Liver (tissue), 9 donors: ENCODE measurements around the gene MTCH1. TPM values are rescaled to one million over a fixed set of nuclear protein-coding genes. Genes with fewer than 3 reads are reported as not detected.

Experiments
- DNase-seq: peaks from one replicate; pipeline ENCODE4 v3.0.0-alpha.2; 2017; ENCODE audit warnings: low spot score
- H3K27ac ChIP-seq, 2 donors: one replicate each; pipeline ENCODE4 v1.7.0; 2013; ENCODE audit warnings: inconsistent platforms in 2 of 2, low read length in 2 of 2, control low read depth in 1 of 2, low read depth in 1 of 2, mild to moderate bottlenecking in 1 of 2
- H3K27me3 ChIP-seq, 4 donors: one replicate each; pipeline versions ENCODE4 v1.6.1 to v1.7.0; 2013; ENCODE audit warnings: low read length in 3 of 4, inconsistent platforms in 1 of 4, mild to moderate bottlenecking in 1 of 4, moderate library complexity in 1 of 4; ENCODE audit not compliant: control insufficient read depth in 4 of 4, insufficient read depth in 4 of 4
- H3K36me3 ChIP-seq, 4 donors: one replicate each; pipeline versions ENCODE4 v1.6.1 to v1.7.0; 2013; ENCODE audit warnings: low read length in 3 of 4, mild to moderate bottlenecking in 3 of 4, low read depth in 1 of 4, moderate library complexity in 1 of 4; ENCODE audit not compliant: control insufficient read depth in 4 of 4, insufficient read depth in 3 of 4
- H3K4me1 ChIP-seq, 4 donors: one replicate each; pipeline versions ENCODE4 v1.6.1 to v1.7.0; 2013; ENCODE audit warnings: low read length in 3 of 4, mild to moderate bottlenecking in 3 of 4, moderate library complexity in 1 of 4; ENCODE audit not compliant: control insufficient read depth in 4 of 4, insufficient read depth in 4 of 4
- H3K4me3 ChIP-seq, 3 donors: one replicate each; pipeline versions ENCODE4 v1.6.1 to v1.7.0; 2013; ENCODE audit warnings: low read length in 3 of 3, control low read depth in 1 of 3, low read depth in 1 of 3, mild to moderate bottlenecking in 1 of 3
- H3K9ac ChIP-seq, 2 donors: one replicate each; pipeline ENCODE4 v1.7.0; 2013; ENCODE audit warnings: low read length in 2 of 2, mild to moderate bottlenecking in 2 of 2, moderate library complexity in 2 of 2, control low read depth in 1 of 2, low read depth in 1 of 2
- H3K9me3 ChIP-seq, 4 donors: one replicate each; pipeline versions ENCODE4 v1.6.1 to v1.7.0; 2013; ENCODE audit warnings: low read length in 3 of 4; ENCODE audit not compliant: control insufficient read depth in 4 of 4
- ATF3 ChIP-seq: IDR thresholded peaks from 2 replicates; pipeline ENCODE4 v1.6.1; 2016; ENCODE audit warnings: antibody characterized with exemption
- CTCF ChIP-seq: fragments of 150-350 bp; IDR thresholded peaks from 2 replicates; pipeline ENCODE4 v1.5.1; 2017; ENCODE audit warnings: improper control_type of control experiment, low read depth, low read length; ENCODE audit not compliant: missing input control
- EGR1 ChIP-seq, 2 donors: IDR thresholded peaks; 2 replicates each; pipeline ENCODE4 v1.6.1; 2016 to 2018; ENCODE audit warnings: antibody characterized with exemption in 2 of 2, low read depth in 2 of 2
- FOXA1 ChIP-seq: IDR thresholded peaks from 2 replicates; pipeline ENCODE4 v1.6.1; 2016; ENCODE audit warnings: antibody characterized with exemption
- FOXA2 ChIP-seq: IDR thresholded peaks from 2 replicates; pipeline ENCODE4 v1.6.1; 2016; ENCODE audit warnings: antibody characterized with exemption
- GABPA ChIP-seq, 2 donors: IDR thresholded peaks in 1 of 2; conservative IDR thresholded peaks in 1 of 2; 2 replicates each; pipeline ENCODE4 v1.6.1; 2016; ENCODE audit warnings: antibody characterized with exemption in 2 of 2, mild to moderate bottlenecking in 1 of 2, moderate library complexity in 1 of 2
- HNF4A ChIP-seq, 2 donors: conservative IDR thresholded peaks; 2 replicates each; pipeline ENCODE4 v1.6.1; 2016; ENCODE audit warnings: antibody characterized with exemption in 2 of 2, mild to moderate bottlenecking in 2 of 2
- HNF4G ChIP-seq: IDR thresholded peaks from 2 replicates; pipeline ENCODE4 v1.6.1; 2016; ENCODE audit warnings: antibody characterized with exemption
- JUND ChIP-seq, 2 donors: IDR thresholded peaks; 2 replicates each; pipeline ENCODE4 v1.6.1; 2016; ENCODE audit warnings: antibody characterized with exemption in 2 of 2
- MAX ChIP-seq: IDR thresholded peaks from 2 replicates; pipeline ENCODE4 v1.6.1; 2016; ENCODE audit warnings: antibody characterized with exemption
- NR2F2 ChIP-seq: IDR thresholded peaks from 2 replicates; pipeline ENCODE4 v1.6.1; 2016; ENCODE audit warnings: antibody characterized with exemption
- RAD21 ChIP-seq, 2 donors: IDR thresholded peaks; 2 replicates each; pipeline ENCODE4 v1.6.1; 2016; ENCODE audit warnings: antibody characterized with exemption in 2 of 2, mild to moderate bottlenecking in 2 of 2
- REST ChIP-seq: IDR thresholded peaks from 2 replicates; pipeline ENCODE4 v1.6.1; 2016; ENCODE audit warnings: antibody characterized with exemption, mild to moderate bottlenecking
- RXRA ChIP-seq, 2 donors: IDR thresholded peaks; 2 replicates each; pipeline ENCODE4 v1.6.1; 2017 to 2018; ENCODE audit warnings: antibody characterized with exemption in 2 of 2, mild to moderate bottlenecking in 1 of 2
- SP1 ChIP-seq: IDR thresholded peaks from 2 replicates; pipeline ENCODE4 v1.6.1; 2018; ENCODE audit warnings: antibody characterized with exemption, mild to moderate bottlenecking
- TAF1 ChIP-seq: conservative IDR thresholded peaks from 2 replicates; pipeline ENCODE4 v1.6.1; 2016; ENCODE audit warnings: antibody characterized with exemption, mild to moderate bottlenecking
- YY1 ChIP-seq: IDR thresholded peaks from 2 replicates; pipeline ENCODE4 v1.6.1; 2016; ENCODE audit warnings: antibody characterized with exemption, mild to moderate bottlenecking
- ZBTB33 ChIP-seq: IDR thresholded peaks from 2 replicates; pipeline ENCODE4 v1.6.1; 2016; ENCODE audit warnings: antibody characterized with exemption
- WGBS: extraction: QIAGEN DNeasy Blood & Tissue Kit; methylation state at CpG from one replicate; pipeline ENCODE4 v1.1.7; 2013; 5-methylcytosine and 5-hydroxymethylcytosine counted together
- polyA plus RNA-seq, 2 donors: library from polyadenylated mRNA; stranded (reverse) in 1 of 2; unstranded in 1 of 2; fragments of 200-250 nt in 1 of 2; fragments of >200 nt in 1 of 2; fragmentation: Nextera tagmentation in 1 of 2; extraction: Ambion mirVana in 1 of 2; gene quantifications; one replicate each; pipeline versions ENCODE4 v1.2.1 to v1.2.3, GENCODE V29; 2013 to 2015
- total RNA-seq, 2 donors: library from RNA; depleted of rRNA; stranded (reverse); fragments of >200 nt; gene quantifications; one replicate each; pipeline ENCODE4 v1.2.3, GENCODE V29; 2014
- donor health status: healthy.
- donor health status: healthy.
- donor health status: healthy.
- donor health status: healthy.
- donor health status: healthy.

Gene MTCH1
- total and polyA plus RNA-seq, 4 donors, result 61.5 to 79.6 (median 74.1) TPM

- Histone ChIP-seq H3K36me3 (peaks cover 0 to 37% (median 21%) of the 10 kb centered on the region in 4 donors), H3K4me1 (no peaks in the 10 kb centered on the region), H3K9me3 (no peaks in the 10 kb centered on the region), H3K27me3 (no peaks in the 10 kb centered on the region), H3K9ac (no peak overlapping the region), H3K27ac (no peak overlapping the region), H3K4me3 (no peak overlapping the region)
- 96% methylated on average over 4 of the region's 4 CpGs for WGBS
- DNase-seq, result no peak
- no peak for TF ChIP-seq ZBTB33
- TF ChIP-seq HNF4G, result no peak
- no peak for TF ChIP-seq TAF1
- TF ChIP-seq YY1, result no peak
- no peak for TF ChIP-seq EGR1 (IDR thresholded peaks at IDR 0.05; ENCODE audit: low read depth in 2 of 2)
- TF ChIP-seq RXRA (IDR thresholded peaks at IDR 0.05), result no peak
- no peak for TF ChIP-seq HNF4A (conservative IDR thresholded peaks at IDR 0.05)
- no peak for TF ChIP-seq JUND (IDR thresholded peaks at IDR 0.05)
- TF ChIP-seq GABPA (IDR thresholded peaks at IDR 0.05 in 1 of 2, conservative IDR thresholded peaks at IDR 0.05 in 1 of 2), result no peak
- TF ChIP-seq ATF3, result no peak
- no peak for TF ChIP-seq CTCF
- TF ChIP-seq NR2F2, result no peak
- TF ChIP-seq FOXA1, result no peak
- no peak for TF ChIP-seq REST
- TF ChIP-seq MAX, result no peak
- TF ChIP-seq SP1, result no peak
- TF ChIP-seq FOXA2, result no peak
- no peak for TF ChIP-seq RAD21 (IDR thresholded peaks at IDR 0.05)
Observed at GRCh38 chr6:36924131-36924530, 61.9 kb downstream of the MTCH1 start.
